ENCODE results near the gene FNDC3B.

DNA sequence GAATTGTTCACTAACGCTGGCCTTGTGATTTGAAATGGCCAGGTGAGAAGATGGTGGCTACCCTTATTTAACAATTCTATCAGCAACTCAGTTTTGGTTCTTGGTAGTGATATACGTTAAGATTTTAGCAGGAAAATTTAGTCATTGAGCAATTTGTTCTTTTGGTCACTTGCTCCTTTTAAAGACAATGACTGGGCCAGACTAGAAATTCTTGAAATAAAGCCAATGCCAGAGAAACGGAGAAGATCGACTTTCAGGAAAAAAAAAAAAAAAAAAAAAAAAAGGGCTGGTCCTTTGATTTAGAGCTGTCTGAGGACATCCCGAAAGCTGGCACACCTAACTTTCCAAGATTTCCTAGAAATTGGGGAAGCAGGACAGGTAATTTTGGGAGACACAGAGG is 178.5 kb downstream of the FNDC3B start:
- no peak for TF ChIP-seq JUN (IDR thresholded peaks at IDR 0.05; ENCODE audit: borderline replicate concordance, insufficient read depth, insufficient read length, low read depth)
- TF ChIP-seq, protein P1, sequence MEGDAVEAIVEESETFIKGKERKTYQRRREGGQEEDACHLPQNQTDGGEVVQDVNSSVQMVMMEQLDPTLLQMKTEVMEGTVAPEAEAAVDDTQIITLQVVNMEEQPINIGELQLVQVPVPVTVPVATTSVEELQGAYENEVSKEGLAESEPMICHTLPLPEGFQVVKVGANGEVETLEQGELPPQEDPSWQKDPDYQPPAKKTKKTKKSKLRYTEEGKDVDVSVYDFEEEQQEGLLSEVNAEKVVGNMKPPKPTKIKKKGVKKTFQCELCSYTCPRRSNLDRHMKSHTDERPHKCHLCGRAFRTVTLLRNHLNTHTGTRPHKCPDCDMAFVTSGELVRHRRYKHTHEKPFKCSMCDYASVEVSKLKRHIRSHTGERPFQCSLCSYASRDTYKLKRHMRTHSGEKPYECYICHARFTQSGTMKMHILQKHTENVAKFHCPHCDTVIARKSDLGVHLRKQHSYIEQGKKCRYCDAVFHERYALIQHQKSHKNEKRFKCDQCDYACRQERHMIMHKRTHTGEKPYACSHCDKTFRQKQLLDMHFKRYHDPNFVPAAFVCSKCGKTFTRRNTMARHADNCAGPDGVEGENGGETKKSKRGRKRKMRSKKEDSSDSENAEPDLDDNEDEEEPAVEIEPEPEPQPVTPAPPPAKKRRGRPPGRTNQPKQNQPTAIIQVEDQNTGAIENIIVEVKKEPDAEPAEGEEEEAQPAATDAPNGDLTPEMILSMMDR (IDR thresholded peaks at IDR 0.05; ENCODE audit: extremely low read depth in 1 of 2, insufficient read depth in 1 of 2, low read depth in 1 of 2, low read length in 2 of 2), result no peak
- no peak for TF ChIP-seq MYC (IDR thresholded peaks at IDR 0.05; ENCODE audit: low read depth, low read length)
- no peak for TF ChIP-seq POLR2AphosphoS5 (IDR thresholded peaks at IDR 0.05; ENCODE audit: insufficient read depth, low read depth, low read length)
